ENCODE results near the gene NUBPL.

DNA sequence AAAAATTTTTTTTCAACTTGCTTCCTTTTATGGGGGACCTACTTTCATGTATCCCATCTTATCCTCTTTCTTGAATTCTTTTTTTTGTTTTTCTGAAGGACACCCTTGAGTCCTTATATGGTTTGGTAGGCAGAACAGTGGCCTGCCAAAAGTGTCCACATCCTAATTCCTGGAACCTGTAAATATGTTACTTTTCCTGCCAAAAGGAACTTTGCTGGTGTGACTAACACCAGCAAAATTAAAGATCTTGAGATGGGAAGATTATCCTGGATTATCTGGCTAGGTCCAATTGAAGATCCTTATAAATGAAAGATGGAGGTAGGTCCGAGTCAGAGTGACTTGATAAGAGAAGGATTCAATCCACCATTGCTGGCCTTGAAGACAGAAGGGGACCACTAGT, 5.3 kb downstream of the NUBPL start:
- TF ChIP-seq, protein P1, sequence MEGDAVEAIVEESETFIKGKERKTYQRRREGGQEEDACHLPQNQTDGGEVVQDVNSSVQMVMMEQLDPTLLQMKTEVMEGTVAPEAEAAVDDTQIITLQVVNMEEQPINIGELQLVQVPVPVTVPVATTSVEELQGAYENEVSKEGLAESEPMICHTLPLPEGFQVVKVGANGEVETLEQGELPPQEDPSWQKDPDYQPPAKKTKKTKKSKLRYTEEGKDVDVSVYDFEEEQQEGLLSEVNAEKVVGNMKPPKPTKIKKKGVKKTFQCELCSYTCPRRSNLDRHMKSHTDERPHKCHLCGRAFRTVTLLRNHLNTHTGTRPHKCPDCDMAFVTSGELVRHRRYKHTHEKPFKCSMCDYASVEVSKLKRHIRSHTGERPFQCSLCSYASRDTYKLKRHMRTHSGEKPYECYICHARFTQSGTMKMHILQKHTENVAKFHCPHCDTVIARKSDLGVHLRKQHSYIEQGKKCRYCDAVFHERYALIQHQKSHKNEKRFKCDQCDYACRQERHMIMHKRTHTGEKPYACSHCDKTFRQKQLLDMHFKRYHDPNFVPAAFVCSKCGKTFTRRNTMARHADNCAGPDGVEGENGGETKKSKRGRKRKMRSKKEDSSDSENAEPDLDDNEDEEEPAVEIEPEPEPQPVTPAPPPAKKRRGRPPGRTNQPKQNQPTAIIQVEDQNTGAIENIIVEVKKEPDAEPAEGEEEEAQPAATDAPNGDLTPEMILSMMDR (IDR thresholded peaks at IDR 0.05; ENCODE audit: low read depth, low read length, poor library complexity, severe bottlenecking) = no peak
- TF ChIP-seq EZH2phosphoT487 (IDR thresholded peaks at IDR 0.05; ENCODE audit: borderline replicate concordance, low read length) = no peak

Measured in DOHH2 (cell line).